NB4 (cell line): ENCODE data around the gene MECP2.

Experiments
- DNase-seq: peaks from one replicate; pipeline ENCODE4 v3.0.0; 2010; ENCODE audit warnings: low read depth
- H3K4me3 ChIP-seq: one replicate; pipeline ENCODE4 v1.5.1; 2011; ENCODE audit warnings: mild to moderate bottlenecking, low read depth, low read length, moderate library complexity
- MYC ChIP-seq: IDR thresholded peaks from 2 replicates; pipeline ENCODE4 v1.6.1; 2011; ENCODE audit warnings: low read depth, low read length
- POLR2A ChIP-seq: IDR thresholded peaks from 2 replicates; pipeline ENCODE4 v1.6.1; 2011; ENCODE audit warnings: mild to moderate bottlenecking; ENCODE audit not compliant: insufficient read length; ENCODE audit errors: extremely low read depth
- TF ChIP-seq, protein P1 (sequence below): IDR thresholded peaks from 2 replicates; pipeline ENCODE4 v1.6.1; 2011; ENCODE audit warnings: low read depth, low read length
- TF ChIP-seq, protein P2 (sequence below): IDR thresholded peaks from one replicate; pipeline ENCODE4 v1.5.1; 2012; ENCODE audit warnings: low read depth, low read length

The MECP2 gene

DNA sequence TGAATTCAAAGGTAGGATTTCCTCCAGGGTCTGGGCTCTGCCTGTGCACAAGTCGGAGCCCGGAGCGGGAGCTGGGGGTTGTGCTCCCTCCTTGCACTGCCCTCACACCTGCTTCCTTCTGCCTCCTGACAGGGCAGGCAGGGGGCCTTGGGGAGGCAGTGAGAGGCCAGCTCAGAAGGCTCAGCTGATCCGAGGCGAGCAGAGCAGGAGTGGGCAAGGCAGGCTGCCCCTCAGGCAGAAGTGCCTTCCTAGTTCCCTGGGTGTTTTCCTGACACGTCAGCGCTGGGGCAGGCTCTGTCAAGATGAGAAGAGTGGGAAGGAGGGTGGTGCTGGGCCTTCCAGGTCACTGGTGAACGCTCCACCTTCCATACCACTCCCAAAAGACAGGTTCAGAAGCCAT lies 72.3 kb downstream of the MECP2 start:
- TF ChIP-seq MYC = no peak
- TF ChIP-seq, protein P1, sequence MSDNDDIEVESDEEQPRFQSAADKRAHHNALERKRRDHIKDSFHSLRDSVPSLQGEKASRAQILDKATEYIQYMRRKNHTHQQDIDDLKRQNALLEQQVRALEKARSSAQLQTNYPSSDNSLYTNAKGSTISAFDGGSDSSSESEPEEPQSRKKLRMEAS = no peak
- TF ChIP-seq, protein P2, sequence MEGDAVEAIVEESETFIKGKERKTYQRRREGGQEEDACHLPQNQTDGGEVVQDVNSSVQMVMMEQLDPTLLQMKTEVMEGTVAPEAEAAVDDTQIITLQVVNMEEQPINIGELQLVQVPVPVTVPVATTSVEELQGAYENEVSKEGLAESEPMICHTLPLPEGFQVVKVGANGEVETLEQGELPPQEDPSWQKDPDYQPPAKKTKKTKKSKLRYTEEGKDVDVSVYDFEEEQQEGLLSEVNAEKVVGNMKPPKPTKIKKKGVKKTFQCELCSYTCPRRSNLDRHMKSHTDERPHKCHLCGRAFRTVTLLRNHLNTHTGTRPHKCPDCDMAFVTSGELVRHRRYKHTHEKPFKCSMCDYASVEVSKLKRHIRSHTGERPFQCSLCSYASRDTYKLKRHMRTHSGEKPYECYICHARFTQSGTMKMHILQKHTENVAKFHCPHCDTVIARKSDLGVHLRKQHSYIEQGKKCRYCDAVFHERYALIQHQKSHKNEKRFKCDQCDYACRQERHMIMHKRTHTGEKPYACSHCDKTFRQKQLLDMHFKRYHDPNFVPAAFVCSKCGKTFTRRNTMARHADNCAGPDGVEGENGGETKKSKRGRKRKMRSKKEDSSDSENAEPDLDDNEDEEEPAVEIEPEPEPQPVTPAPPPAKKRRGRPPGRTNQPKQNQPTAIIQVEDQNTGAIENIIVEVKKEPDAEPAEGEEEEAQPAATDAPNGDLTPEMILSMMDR = no peak
- TF ChIP-seq POLR2A = no peak
- DNase-seq = no peak
- no peak overlapping the region for H3K4me3 ChIP-seq

DNA sequence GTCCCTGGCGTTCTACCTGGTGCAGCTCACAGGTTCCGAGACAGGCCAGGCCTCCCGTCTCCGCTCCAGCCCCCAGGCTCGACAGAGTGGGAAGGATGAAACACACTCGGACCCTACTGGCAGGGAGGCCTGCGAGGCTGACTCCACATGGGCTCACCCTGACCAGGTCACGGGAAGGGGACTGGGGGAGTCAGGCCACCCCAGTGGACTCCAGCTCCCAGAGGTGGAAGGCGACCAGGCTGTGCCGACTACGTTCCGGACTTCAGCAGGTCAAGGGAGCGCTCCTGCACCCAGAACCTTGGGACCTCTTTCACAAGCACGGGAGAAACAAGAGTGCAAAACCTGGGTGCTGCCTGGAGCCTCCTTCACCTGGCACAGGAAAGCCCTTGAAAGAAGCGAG lies 73.2 kb downstream of the MECP2 start:
- no peak for DNase-seq
- H3K4me3 ChIP-seq = no peak overlapping the region
- TF ChIP-seq POLR2A (no peak), MYC (no peak)
- TF ChIP-seq, protein P2 = no peak
- TF ChIP-seq, protein P1 = no peak

DNA sequence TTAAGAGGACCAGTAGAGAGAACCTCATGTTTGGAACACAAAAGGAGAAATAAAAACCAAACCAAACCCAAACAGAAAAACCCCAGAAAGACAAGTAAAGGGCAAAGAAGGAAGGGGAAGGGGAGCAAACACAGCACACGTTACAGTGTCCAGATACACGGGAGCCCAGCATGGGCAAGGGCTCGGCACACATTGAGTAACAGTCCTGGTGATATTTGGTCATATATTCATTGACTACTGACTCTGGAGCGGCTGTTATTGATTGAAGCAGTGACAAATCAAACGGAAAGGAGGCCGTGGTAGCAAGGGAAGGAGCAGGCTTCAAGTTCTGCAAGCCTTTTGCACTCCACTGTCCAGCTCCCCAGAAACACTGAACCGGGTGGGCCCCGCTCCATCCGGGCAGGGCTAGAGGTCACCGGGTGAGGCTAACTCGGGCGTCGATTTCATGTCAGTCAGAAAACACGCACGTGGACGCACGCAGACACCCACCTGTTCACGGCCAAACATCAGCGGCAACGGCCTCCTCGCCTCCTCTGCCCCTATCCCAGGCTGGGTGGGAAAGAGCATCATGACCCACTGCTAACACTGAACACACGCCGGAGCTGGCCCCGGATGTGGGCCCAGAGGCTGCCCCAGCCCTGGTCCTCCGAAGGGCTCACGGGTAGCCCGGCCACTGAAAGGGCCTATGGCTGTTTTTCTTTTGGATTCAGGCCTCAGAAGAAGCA lies 74.1 kb downstream of the MECP2 start:
- DNase-seq = no peak

DNA sequence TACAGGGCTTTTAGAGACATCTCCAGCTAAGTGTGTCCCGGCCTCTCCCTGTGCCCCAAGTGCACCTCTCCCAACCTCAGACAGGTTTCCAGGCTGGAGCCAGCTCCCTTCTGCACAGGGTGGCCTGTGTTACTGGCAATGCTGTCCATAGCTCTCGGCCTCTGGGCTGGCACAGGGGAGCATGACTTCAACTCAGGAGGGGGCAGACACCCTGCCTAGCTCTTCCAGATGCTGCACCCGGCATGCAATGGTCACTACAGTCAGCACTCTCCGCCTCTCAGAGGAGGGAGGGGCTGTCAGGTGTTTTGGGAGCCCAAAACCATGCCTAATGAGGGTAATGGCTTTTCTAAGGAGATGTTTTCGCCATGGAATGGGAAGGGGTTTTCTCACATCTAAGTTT lies 75.4 kb downstream of the MECP2 start:
- DNase-seq = no peak
- TF ChIP-seq, protein P1 = no peak
- TF ChIP-seq, protein P2 = no peak
- TF ChIP-seq POLR2A = no peak
- TF ChIP-seq MYC = no peak
- no peak overlapping the region for H3K4me3 ChIP-seq

More for the DNA sequence above, 74.1 kb downstream of the MECP2 start:
- H3K4me3 ChIP-seq = no peak overlapping the region
- TF ChIP-seq, protein P2 = no peak
- TF ChIP-seq MYC (no peak), POLR2A (no peak)
- TF ChIP-seq, protein P1 = no peak

DNA sequence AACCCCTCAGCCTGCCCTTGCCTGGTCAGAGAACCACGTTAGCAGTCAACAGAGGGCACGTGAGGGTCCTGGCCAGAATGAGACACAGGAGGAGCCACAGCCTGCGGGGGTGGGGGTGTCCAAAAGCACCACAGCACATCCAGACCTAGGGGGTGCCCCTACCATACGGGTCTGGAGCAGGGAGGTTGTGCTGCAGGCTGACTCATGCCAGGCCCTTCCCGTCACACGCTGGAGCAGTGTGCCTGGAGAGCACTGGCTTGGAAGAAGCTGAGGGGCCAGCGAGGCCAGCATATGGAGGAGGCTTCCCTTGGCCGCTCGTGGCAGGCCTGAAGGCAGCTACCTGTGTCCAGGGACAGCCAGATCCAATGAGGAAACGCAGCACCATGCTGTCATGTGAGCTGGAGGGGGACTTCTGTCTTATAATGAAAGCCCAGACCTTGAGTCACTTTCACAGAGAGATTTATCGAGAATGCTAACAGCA lies 76.3 kb downstream of the MECP2 start:
- H3K4me3 ChIP-seq = peak overlapping the region; percentile 69
- TF ChIP-seq POLR2A (no peak), MYC (no peak)
- TF ChIP-seq, protein P2 = no peak
- TF ChIP-seq, protein P1 = no peak
- DNase-seq = peak; percentile 70
